HUES48 (cell line): ENCODE data around the gene KCNK16.

ENCODE experiments used
- H3K27ac ChIP-seq: one replicate; pipeline ENCODE4 v1.7.0; 2013; ENCODE audit warnings: low read depth, low read length, inconsistent platforms
- H3K27me3 ChIP-seq: 2 replicates; pipeline ENCODE4 v1.6.1; 2013; ENCODE audit warnings: mild to moderate bottlenecking, low read length; ENCODE audit not compliant: control insufficient read depth, insufficient read depth
- H3K36me3 ChIP-seq: 2 replicates; pipeline ENCODE4 v1.6.1; 2013; ENCODE audit warnings: low read length; ENCODE audit not compliant: control insufficient read depth, insufficient read depth
- H3K4me1 ChIP-seq: 2 replicates; pipeline ENCODE4 v1.6.1; 2013; ENCODE audit warnings: mild to moderate bottlenecking, low read length; ENCODE audit not compliant: control insufficient read depth, insufficient read depth
- H3K4me3 ChIP-seq: 2 replicates; pipeline ENCODE4 v1.5.1; 2013; ENCODE audit warnings: mild to moderate bottlenecking, low read depth, low read length
- H3K9ac ChIP-seq: 2 replicates; pipeline ENCODE4 v1.6.1; 2013; ENCODE audit warnings: mild to moderate bottlenecking, low read depth, low read length, moderate library complexity
- H3K9me3 ChIP-seq: 2 replicates; pipeline ENCODE4 v1.6.1; 2013; ENCODE audit warnings: low read length; ENCODE audit not compliant: control insufficient read depth, insufficient read depth

KCNK16 gene

GRCh38 chr6:39304951-39305350 lies 17.6 kb downstream of the KCNK16 start:
- Histone ChIP-seq H3K9me3 (no peaks in the 10 kb centered on the region), H3K36me3 (no peaks in the 10 kb centered on the region), H3K27ac (no peak overlapping the region), H3K9ac (no peak overlapping the region), H3K4me1 (peaks cover 4% of the 10 kb centered on the region; the same call in 1 of the 2 replicates), H3K27me3 (peaks cover 3% of the 10 kb centered on the region; the same call in 1 of the 2 replicates), H3K4me3 (no peak overlapping the region)

GRCh38 chr6:39303425-39304153 lies 18.9 kb downstream of the KCNK16 start:
- peaks cover 3% of the 10 kb centered on the region; the same call in 1 of the 2 replicates for H3K27me3 ChIP-seq
- no peak overlapping the region for H3K27ac ChIP-seq
- H3K36me3 ChIP-seq = no peaks in the 10 kb centered on the region
- no peak overlapping the region for H3K4me3 ChIP-seq
- H3K9me3 ChIP-seq = no peaks in the 10 kb centered on the region
- H3K4me1 ChIP-seq = peaks cover 4% of the 10 kb centered on the region; the same call in 1 of the 2 replicates
- H3K9ac ChIP-seq = no peak overlapping the region

GRCh38 chr6:39302669-39303424 lies 19.7 kb downstream of the KCNK16 start:
- H3K36me3 ChIP-seq = no peaks in the 10 kb centered on the region
- H3K4me3 ChIP-seq = no peak overlapping the region
- no peaks in the 10 kb centered on the region for H3K9me3 ChIP-seq
- no peak overlapping the region for H3K27ac ChIP-seq
- peaks cover 3% of the 10 kb centered on the region; the same call in 1 of the 2 replicates for H3K27me3 ChIP-seq
- H3K9ac ChIP-seq = no peak overlapping the region
- H3K4me1 ChIP-seq = peaks cover 4% of the 10 kb centered on the region; the same call in 1 of the 2 replicates

- Histone ChIP-seq H3K4me3 (no peak overlapping the region), H3K9ac (no peak overlapping the region), H3K36me3 (no peaks in the 10 kb centered on the region), H3K4me1 (peaks cover 4% of the 10 kb centered on the region; the same call in 1 of the 2 replicates), H3K27me3 (peaks cover 3% of the 10 kb centered on the region; the same call in 1 of the 2 replicates), H3K9me3 (no peaks in the 10 kb centered on the region), H3K27ac (no peak overlapping the region)
Observed at GRCh38 chr6:39302011-39302410, 20.5 kb downstream of the KCNK16 start.

GRCh38 chr6:39301606-39302005 lies 20.9 kb downstream of the KCNK16 start:
- no peak overlapping the region for H3K9ac ChIP-seq
- no peak overlapping the region for H3K4me3 ChIP-seq
- H3K9me3 ChIP-seq = no peaks in the 10 kb centered on the region
- H3K27me3 ChIP-seq = peaks cover 3% of the 10 kb centered on the region; the same call in 1 of the 2 replicates
- no peak overlapping the region for H3K27ac ChIP-seq
- H3K4me1 ChIP-seq = peaks cover 4% of the 10 kb centered on the region; the same call in 1 of the 2 replicates
- H3K36me3 ChIP-seq = no peaks in the 10 kb centered on the region

GRCh38 chr6:39300739-39301138 lies 21.8 kb downstream of the KCNK16 start:
- Histone ChIP-seq H3K27ac (no peak overlapping the region), H3K27me3 (peaks cover 3% of the 10 kb centered on the region; the same call in 1 of the 2 replicates), H3K9ac (no peak overlapping the region), H3K4me1 (peaks cover 4% of the 10 kb centered on the region; the same call in 1 of the 2 replicates), H3K36me3 (no peaks in the 10 kb centered on the region), H3K9me3 (no peaks in the 10 kb centered on the region), H3K4me3 (no peak overlapping the region)

GRCh38 chr6:39298061-39298460 lies 24.4 kb downstream of the KCNK16 start:
- H3K4me1 ChIP-seq = peaks cover 4% of the 10 kb centered on the region; the same call in 1 of the 2 replicates
- H3K36me3 ChIP-seq = no peaks in the 10 kb centered on the region
- no peaks in the 10 kb centered on the region for H3K9me3 ChIP-seq
- no peak overlapping the region for H3K4me3 ChIP-seq
- peaks cover 7% of the 10 kb centered on the region; the same call in 1 of the 2 replicates for H3K27me3 ChIP-seq
- no peak overlapping the region for H3K27ac ChIP-seq
- H3K9ac ChIP-seq = no peak overlapping the region

- Histone ChIP-seq H3K9me3 (no peaks in the 10 kb centered on the region), H3K36me3 (no peaks in the 10 kb centered on the region), H3K9ac (no peak overlapping the region), H3K27me3 (peaks cover 18% of the 10 kb centered on the region), H3K4me3 (no peak overlapping the region), H3K4me1 (peaks cover 12% of the 10 kb centered on the region), H3K27ac (no peak overlapping the region)
Observed at GRCh38 chr6:39296745-39297640, 25.5 kb downstream of the KCNK16 start.

GRCh38 chr6:39295611-39296011 lies 26.9 kb downstream of the KCNK16 start:
- Histone ChIP-seq H3K9ac (no peak overlapping the region), H3K4me1 (peaks cover 21% of the 10 kb centered on the region), H3K4me3 (no peak overlapping the region), H3K36me3 (no peaks in the 10 kb centered on the region), H3K9me3 (no peaks in the 10 kb centered on the region), H3K27ac (no peak overlapping the region), H3K27me3 (peaks cover 16% of the 10 kb centered on the region)

- H3K4me3 ChIP-seq = no peak overlapping the region
- H3K36me3 ChIP-seq = no peaks in the 10 kb centered on the region
- H3K9ac ChIP-seq = no peak overlapping the region
- no peak overlapping the region for H3K27ac ChIP-seq
- peaks cover 15% of the 10 kb centered on the region for H3K27me3 ChIP-seq
- H3K9me3 ChIP-seq = no peaks in the 10 kb centered on the region
- peaks cover 21% of the 10 kb centered on the region for H3K4me1 ChIP-seq
Observed at GRCh38 chr6:39294899-39295298, 27.6 kb downstream of the KCNK16 start.
